ENCODE measurements around the gene IP6K3.

Gene IP6K3

GRCh38 chr6:33711140-33712129 is 35.3 kb downstream of the IP6K3 start, which contains the start of gene UQCC2:
Gene UQCC2, minus strand, starts transcription at chr6:33711700. Its CDS starts 14 bp downstream, at chr6:33711686.
- peaks cover 7% of the 10 kb centered on the region for H3K79me1 ChIP-seq (ENCODE audit: low read depth, low read length)
- H3K9ac ChIP-seq (ENCODE audit: low read depth, low read length, poor library complexity) = peak within 1 kb of the TSS; percentile 90
- no peak within 1 kb of the TSS for H2BK120ac ChIP-seq (ENCODE audit: low read depth, low read length)
- WGBS, 2 donors (ENCODE audit: extremely low coverage in 2 of 2, insufficient read length in 2 of 2, insufficient replicate concordance in 1 of 2) = no CpG with 5 or more reads among the region's 73 CpGs
- H3K4me3 ChIP-seq (ENCODE audit: low read length in 2 of 2) = peak within 1 kb of the TSS; percentile 68 to 89
- peak within 1 kb of the TSS; percentile 88 for H2BK5ac ChIP-seq (ENCODE audit: low read length)
- no peaks in the 10 kb centered on the region for H3K27me3 ChIP-seq (ENCODE audit: control insufficient read depth in 3 of 3, insufficient read depth in 3 of 3, low read depth in 1 of 3, low read length in 3 of 3)
- H3K4me1 ChIP-seq (ENCODE audit: control insufficient read depth in 2 of 2, insufficient read depth in 1 of 2, low read depth in 1 of 2, low read length in 2 of 2) = peaks cover 4 to 11% of the 10 kb centered on the region in 2 donors
- peak within 1 kb of the TSS; percentile 100 for H3K18ac ChIP-seq (ENCODE audit: low read length)
- H2AK5ac ChIP-seq (ENCODE audit: low read depth, low read length) = peak within 1 kb of the TSS; percentile 1
- H3K4me2 ChIP-seq (ENCODE audit: insufficient read depth, low read length, poor library complexity, severe bottlenecking) = peak within 1 kb of the TSS; percentile 55
- H2AFZ ChIP-seq (ENCODE audit: low read length) = peak within 1 kb of the TSS; percentile 98
- H3K4ac ChIP-seq (ENCODE audit: low read length) = no peak within 1 kb of the TSS
- H4K8ac ChIP-seq (ENCODE audit: low read depth, low read length) = no peak within 1 kb of the TSS
- peak within 1 kb of the TSS; percentile 94 for H3K14ac ChIP-seq (ENCODE audit: low read length)
- H3K23ac ChIP-seq (ENCODE audit: low read depth, low read length, poor library complexity) = peak within 1 kb of the TSS; percentile 95
- H3K9me3 ChIP-seq (replicated peaks in 1 of 2; ENCODE audit: control insufficient read depth in 2 of 2, insufficient read depth in 1 of 2, low read depth in 1 of 2, low read length in 2 of 2) = no peaks in the 10 kb centered on the region
- H2BK12ac ChIP-seq (ENCODE audit: low read length) = no peak within 1 kb of the TSS
- H4K91ac ChIP-seq (ENCODE audit: low read depth, low read length, poor library complexity) = no peak within 1 kb of the TSS
- peak within 1 kb of the TSS; percentile 74 for H3K27ac ChIP-seq (replicated peaks; ENCODE audit: low read length)
- H2BK15ac ChIP-seq (ENCODE audit: low read length) = no peak within 1 kb of the TSS
- H3K36me3 ChIP-seq (replicated peaks in 1 of 2; ENCODE audit: control insufficient read depth in 2 of 2, insufficient read depth in 2 of 2, low read length in 2 of 2) = peaks cover 19 to 45% of the 10 kb centered on the region in 2 donors
- peak; percentile 96 for DNase-seq (ENCODE audit: low spot score)

GRCh38 chr6:33710296-33711121 is 36.2 kb downstream of the IP6K3 start:
- Histone ChIP-seq H3K79me1 (ENCODE audit: low read depth, low read length) (peaks cover 7% of the 10 kb centered on the region), H3K36me3 (replicated peaks in 1 of 2; ENCODE audit: control insufficient read depth in 2 of 2, insufficient read depth in 2 of 2, low read length in 2 of 2) (peaks cover 20 to 48% of the 10 kb centered on the region in 2 donors), H3K4me1 (ENCODE audit: control insufficient read depth in 2 of 2, insufficient read depth in 1 of 2, low read depth in 1 of 2, low read length in 2 of 2) (peaks cover 4 to 11% of the 10 kb centered on the region in 2 donors), H3K23ac (ENCODE audit: low read depth, low read length, poor library complexity) (no peak overlapping the region), H2BK15ac (ENCODE audit: low read length) (no peak overlapping the region), H3K14ac (ENCODE audit: low read length) (no peak overlapping the region), H2AK5ac (ENCODE audit: low read depth, low read length) (peak overlapping the region; percentile 1), H3K27me3 (ENCODE audit: control insufficient read depth in 3 of 3, insufficient read depth in 3 of 3, low read depth in 1 of 3, low read length in 3 of 3) (no peaks in the 10 kb centered on the region), H2BK12ac (ENCODE audit: low read length) (no peak overlapping the region), H2BK120ac (ENCODE audit: low read depth, low read length) (no peak overlapping the region), H2BK5ac (ENCODE audit: low read length) (peak overlapping the region; percentile 88), H3K18ac (ENCODE audit: low read length) (no peak overlapping the region), H3K4me2 (ENCODE audit: insufficient read depth, low read length, poor library complexity, severe bottlenecking) (peak overlapping the region; percentile 55), H3K4me3 (ENCODE audit: low read length in 2 of 2) (peak overlapping the region; percentile 68 to 89), H4K8ac (ENCODE audit: low read depth, low read length) (no peak overlapping the region), H2AFZ (ENCODE audit: low read length) (peak overlapping the region; percentile 98), H3K9me3 (replicated peaks in 1 of 2; ENCODE audit: control insufficient read depth in 2 of 2, insufficient read depth in 1 of 2, low read depth in 1 of 2, low read length in 2 of 2) (no peaks in the 10 kb centered on the region), H4K91ac (ENCODE audit: low read depth, low read length, poor library complexity) (no peak overlapping the region), H3K27ac (replicated peaks; ENCODE audit: low read length) (no peak overlapping the region), H3K9ac (ENCODE audit: low read depth, low read length, poor library complexity) (no peak overlapping the region), H3K4ac (ENCODE audit: low read length) (no peak overlapping the region)
- no peak for DNase-seq (ENCODE audit: low spot score)
- 100% methylated on average over 3 of the region's 15 CpGs; no CpG with 5 or more reads in 1 of the 2 donors for WGBS, 2 donors (ENCODE audit: extremely low coverage in 2 of 2, insufficient read length in 2 of 2, insufficient replicate concordance in 1 of 2)

GRCh38 chr6:33709605-33710295 is 37.0 kb downstream of the IP6K3 start:
- no peak overlapping the region for H3K4ac ChIP-seq (ENCODE audit: low read length)
- no peak overlapping the region for H2BK12ac ChIP-seq (ENCODE audit: low read length)
- no peak overlapping the region for H3K18ac ChIP-seq (ENCODE audit: low read length)
- no peak for DNase-seq (ENCODE audit: low spot score)
- H3K9ac ChIP-seq (ENCODE audit: low read depth, low read length, poor library complexity) = no peak overlapping the region
- peaks cover 4 to 11% of the 10 kb centered on the region in 2 donors for H3K4me1 ChIP-seq (ENCODE audit: control insufficient read depth in 2 of 2, insufficient read depth in 1 of 2, low read depth in 1 of 2, low read length in 2 of 2)
- H2BK5ac ChIP-seq (ENCODE audit: low read length) = no peak overlapping the region
- no peaks in the 10 kb centered on the region for H3K9me3 ChIP-seq (replicated peaks in 1 of 2; ENCODE audit: control insufficient read depth in 2 of 2, insufficient read depth in 1 of 2, low read depth in 1 of 2, low read length in 2 of 2)
- no peak overlapping the region for H2AFZ ChIP-seq (ENCODE audit: low read length)
- WGBS, 2 donors (ENCODE audit: extremely low coverage in 2 of 2, insufficient read length in 2 of 2, insufficient replicate concordance in 1 of 2) = no CpG with 5 or more reads among the region's 10 CpGs
- no peaks in the 10 kb centered on the region for H3K27me3 ChIP-seq (ENCODE audit: control insufficient read depth in 3 of 3, insufficient read depth in 3 of 3, low read depth in 1 of 3, low read length in 3 of 3)
- peaks cover 20 to 52% of the 10 kb centered on the region in 2 donors for H3K36me3 ChIP-seq (replicated peaks in 1 of 2; ENCODE audit: control insufficient read depth in 2 of 2, insufficient read depth in 2 of 2, low read length in 2 of 2)
- H4K8ac ChIP-seq (ENCODE audit: low read depth, low read length) = no peak overlapping the region
- no peak overlapping the region for H2BK15ac ChIP-seq (ENCODE audit: low read length)
- H3K4me3 ChIP-seq (ENCODE audit: low read length in 2 of 2) = no peak overlapping the region
- H3K27ac ChIP-seq (replicated peaks; ENCODE audit: low read length) = no peak overlapping the region
- no peak overlapping the region for H3K4me2 ChIP-seq (ENCODE audit: insufficient read depth, low read length, poor library complexity, severe bottlenecking)
- no peak overlapping the region for H2AK5ac ChIP-seq (ENCODE audit: low read depth, low read length)
- no peak overlapping the region for H4K91ac ChIP-seq (ENCODE audit: low read depth, low read length, poor library complexity)
- no peak overlapping the region for H3K14ac ChIP-seq (ENCODE audit: low read length)
- H2BK120ac ChIP-seq (ENCODE audit: low read depth, low read length) = no peak overlapping the region
- H3K79me1 ChIP-seq (ENCODE audit: low read depth, low read length) = peaks cover 7% of the 10 kb centered on the region
- no peak overlapping the region for H3K23ac ChIP-seq (ENCODE audit: low read depth, low read length, poor library complexity)
